ENCODE results near the gene NT5C1B.

GRCh38 chr2:18526429-18526828 lies 62.9 kb downstream of the NT5C1B start:
- TF ChIP-seq, protein P1, sequence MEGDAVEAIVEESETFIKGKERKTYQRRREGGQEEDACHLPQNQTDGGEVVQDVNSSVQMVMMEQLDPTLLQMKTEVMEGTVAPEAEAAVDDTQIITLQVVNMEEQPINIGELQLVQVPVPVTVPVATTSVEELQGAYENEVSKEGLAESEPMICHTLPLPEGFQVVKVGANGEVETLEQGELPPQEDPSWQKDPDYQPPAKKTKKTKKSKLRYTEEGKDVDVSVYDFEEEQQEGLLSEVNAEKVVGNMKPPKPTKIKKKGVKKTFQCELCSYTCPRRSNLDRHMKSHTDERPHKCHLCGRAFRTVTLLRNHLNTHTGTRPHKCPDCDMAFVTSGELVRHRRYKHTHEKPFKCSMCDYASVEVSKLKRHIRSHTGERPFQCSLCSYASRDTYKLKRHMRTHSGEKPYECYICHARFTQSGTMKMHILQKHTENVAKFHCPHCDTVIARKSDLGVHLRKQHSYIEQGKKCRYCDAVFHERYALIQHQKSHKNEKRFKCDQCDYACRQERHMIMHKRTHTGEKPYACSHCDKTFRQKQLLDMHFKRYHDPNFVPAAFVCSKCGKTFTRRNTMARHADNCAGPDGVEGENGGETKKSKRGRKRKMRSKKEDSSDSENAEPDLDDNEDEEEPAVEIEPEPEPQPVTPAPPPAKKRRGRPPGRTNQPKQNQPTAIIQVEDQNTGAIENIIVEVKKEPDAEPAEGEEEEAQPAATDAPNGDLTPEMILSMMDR (IDR thresholded peaks at IDR 0.05; ENCODE audit: low read depth, low read length) = no peak
- TF ChIP-seq EZH2phosphoT487 (IDR thresholded peaks at IDR 0.05; ENCODE audit: low read depth) = no peak
